Measurements from ENCODE around the gene CYP46A1.
A peak's percentile ranks its signal among the peaks of the same experiment; 100 is the strongest.

- peak; percentile 83 for TF ChIP-seq CTCF (IDR thresholded peaks at IDR 0.05; ENCODE audit: low read length)
- TF ChIP-seq EZH2 (IDR thresholded peaks at IDR 0.05; ENCODE audit: borderline replicate concordance, low read length), result no peak
Measured at GRCh38 chr14:99687284-99688209, 3.4 kb downstream of the CYP46A1 start.
